Superior temporal gyrus (tissue), 1 donor: ENCODE results near the gene S1PR3.

Experiments used
- DNase-seq: peaks from one replicate; pipeline ENCODE4 v3.0.0-alpha.2; 2016; ENCODE audit errors: extremely low spot score

Gene S1PR3

DNA sequence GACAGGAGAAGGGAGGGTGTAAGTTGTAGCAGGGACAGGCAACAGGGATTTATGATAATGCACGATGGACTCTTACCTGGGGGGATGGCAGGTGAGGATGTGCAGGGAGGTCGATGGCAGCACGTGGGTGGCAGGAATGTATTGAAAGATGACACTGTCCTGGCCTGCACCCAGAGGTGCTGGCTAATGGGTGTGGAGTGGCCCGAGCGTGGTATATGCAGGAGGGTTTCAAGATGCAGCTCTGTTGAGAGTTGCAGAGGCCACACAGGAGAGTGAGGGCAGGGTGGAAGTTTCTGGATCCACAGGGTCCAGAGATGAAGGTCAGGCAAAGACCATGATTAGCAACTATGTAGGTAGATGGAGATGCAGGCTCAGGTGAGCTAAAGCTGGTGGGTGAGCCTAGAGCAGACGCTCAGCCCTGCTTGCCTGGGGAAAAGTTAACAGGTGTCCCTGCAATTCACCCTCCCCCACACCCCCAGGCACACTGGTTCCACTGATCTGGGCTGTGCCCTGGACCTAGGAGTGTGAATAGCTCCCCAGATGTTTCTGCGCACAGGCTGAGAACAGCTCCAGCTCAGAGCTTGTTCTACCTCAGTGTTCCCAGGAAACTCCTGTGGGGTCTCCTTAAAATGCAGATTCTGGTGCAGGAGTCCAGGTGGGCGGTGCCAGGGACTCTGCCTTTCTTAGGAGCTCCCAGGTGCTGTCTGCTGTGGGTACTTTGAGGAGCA is 21.5 kb upstream of the S1PR3 start:
- DNase-seq = no peak

DNA sequence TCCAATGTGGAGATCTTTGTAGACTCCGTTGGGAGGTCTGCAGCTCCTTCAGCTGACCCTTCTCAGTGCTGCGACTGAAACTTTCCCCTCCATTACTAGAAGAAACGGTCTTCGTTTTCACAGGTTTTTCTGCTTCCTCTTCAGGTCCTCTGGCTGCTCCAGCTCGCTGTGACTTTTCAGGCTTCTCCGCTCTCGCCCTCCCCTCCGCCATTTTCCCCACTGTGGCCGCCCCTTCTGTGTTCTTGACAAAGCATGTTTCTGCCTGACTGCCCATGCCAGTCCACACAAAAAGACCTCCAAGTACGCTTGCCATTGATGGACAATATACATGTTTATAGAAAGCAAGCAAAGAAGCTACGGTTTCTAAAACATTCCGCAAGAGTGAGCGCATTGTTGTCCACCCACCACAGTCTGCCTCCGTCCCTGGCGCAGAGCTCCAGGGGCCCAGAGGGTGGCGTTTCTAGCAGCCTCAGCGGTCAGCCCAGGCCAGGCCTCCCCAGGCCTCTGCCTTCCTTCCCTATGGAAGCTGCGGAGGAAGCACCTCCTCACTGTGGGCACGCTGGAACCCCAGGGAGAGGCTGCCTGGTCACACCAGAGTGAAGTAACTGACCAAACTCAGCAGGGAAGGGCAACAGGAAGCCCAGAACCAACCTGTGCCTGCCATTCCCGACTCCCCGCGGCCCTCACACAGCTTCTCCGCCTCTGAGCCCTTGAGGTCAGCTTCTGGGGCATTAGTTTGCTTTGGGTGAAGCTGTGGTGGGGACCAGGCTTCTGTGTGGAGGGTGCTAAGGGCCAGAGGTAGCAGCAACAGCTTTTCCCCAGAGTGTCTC is 19.9 kb upstream of the S1PR3 start:
- DNase-seq = no peak

DNA sequence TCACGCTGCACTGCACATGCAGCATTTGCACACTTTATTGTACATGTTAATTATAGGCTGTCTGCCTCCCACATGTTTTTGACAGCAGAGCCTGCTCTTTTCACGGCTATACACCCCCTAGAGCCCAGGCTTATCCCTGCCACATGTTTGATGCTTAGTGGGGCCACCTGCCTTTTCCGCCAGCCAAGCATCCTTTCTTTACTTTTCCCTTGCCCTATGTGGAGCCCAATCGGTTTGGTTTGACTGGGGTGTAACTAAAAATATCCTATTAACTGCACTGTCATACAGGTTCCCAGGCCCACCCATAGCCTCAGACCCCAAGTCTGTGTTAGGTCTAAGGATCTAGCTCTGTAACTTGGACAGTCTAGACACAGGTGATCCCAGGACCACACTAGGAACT is 18.9 kb upstream of the S1PR3 start:
- no peak for DNase-seq

DNA sequence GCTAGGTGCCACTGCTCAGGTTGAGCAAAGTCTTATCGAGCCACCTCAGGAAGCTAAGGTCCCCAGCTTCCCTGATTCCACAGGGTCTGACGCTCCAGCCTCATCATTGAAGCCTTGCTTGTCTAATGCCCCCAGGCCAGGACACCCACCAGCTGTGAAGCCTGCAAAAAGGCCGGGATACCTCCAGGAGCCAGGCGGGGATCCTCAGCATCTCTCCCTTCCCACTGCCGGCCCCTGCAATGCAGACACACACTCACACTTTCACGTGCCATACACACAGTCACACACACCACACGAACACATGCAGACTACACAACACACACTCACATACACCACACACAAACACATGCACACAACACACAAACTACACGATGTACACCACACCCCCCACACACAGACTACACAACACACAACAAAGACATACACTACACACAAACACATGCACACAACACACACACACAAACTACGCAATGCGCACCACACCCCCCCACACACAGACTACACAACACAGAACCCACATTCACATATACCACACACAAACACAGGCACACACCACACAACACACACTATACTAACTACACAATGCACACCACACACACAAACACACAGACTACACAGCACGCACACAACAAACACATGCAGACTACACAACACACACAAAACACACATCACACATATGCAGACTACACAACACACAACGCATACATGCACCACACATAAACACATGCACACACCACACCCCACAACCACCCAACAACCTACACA is 17.8 kb upstream of the S1PR3 start:
- no peak for DNase-seq

DNA sequence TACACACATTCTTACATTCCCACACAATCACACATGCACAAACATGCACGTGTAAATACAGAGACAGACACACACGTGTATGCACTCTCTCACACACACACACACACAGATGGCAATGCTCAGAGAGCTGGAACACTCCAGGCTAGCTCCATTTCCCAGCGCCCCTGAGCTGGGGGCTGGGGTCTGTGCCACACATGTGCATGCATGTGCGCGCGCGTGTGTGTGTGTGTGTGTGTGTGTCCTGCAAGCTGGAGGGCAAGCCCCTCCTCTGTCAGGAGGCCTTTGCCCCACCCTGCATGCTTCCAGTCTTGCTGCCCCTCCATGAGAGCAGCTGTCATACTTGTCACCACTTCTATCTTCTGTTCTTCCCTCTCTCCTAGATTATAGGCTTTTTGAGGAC is 16.6 kb upstream of the S1PR3 start:
- DNase-seq = no peak

DNA sequence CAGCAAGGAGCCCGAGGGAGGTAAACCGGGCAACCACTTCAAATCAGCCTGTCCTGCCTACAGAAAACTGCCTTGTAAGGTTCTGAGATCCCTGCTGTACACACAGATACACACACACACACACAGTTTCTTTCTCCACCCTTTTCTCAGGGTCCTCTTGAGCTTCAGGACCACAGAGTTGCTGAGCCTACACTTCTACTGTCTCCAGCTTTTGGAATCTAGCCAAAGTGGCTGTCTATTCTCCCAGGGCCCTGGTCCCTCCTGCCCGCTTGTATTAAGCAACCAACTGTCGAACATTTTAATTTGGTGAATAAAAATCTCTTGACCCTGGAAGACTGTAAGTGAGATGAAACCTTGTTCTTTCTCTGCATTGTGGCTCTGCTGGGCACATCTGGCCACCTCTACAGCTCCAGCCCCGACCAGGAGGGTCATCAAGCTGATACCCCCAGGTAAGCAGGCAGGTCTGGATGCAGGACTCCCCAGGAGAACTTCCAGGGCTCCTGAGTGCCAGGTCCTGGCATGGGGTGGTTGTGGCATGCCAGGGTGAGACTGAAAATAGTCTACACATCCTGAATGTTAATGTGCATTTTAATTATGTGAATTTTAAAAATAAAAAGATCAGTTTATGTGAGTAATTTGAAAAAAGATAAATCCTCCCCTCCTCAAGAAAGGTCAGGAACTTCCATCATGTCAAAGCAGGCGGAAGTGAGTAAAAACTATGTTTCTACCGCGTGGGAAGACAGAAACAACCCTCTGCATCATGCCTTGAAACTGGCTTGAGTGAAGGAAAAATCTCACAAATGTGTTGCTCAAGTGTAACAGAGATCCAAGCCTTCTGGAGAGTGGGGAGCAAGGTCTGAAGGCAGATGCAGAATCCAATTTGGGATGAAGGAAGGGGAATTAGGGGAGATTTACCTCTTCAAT is 15.0 kb upstream of the S1PR3 start:
- DNase-seq = no peak

GRCh38 chr9:88976890-88977257 is 14.4 kb upstream of the S1PR3 start:
- DNase-seq = no peak

- DNase-seq = no peak
Measured at GRCh38 chr9:88978034-88978433, 13.2 kb upstream of the S1PR3 start.

GRCh38 chr9:88979021-88979420 is 12.2 kb upstream of the S1PR3 start:
- DNase-seq = no peak

DNA sequence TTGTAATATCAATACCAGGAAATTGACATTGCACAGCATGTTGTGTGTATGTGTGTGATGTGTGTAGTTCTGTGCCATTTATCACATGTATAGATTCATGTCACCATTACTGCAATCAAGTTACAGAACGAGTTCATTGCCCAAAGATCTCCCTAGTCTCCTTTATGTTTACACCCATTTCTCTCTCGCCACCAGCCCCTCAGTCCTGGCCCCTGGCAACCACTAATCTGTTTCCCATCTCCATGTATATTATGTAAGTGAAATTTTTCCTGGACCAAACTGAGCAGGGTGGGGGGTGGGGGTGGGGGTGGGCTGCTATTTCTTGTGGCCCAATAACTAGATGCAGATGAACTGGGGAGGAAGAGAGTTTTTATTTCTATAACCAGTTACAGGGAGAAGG is 11.5 kb upstream of the S1PR3 start:
- DNase-seq = no peak

GRCh38 chr9:88980740-88981203 is 10.5 kb upstream of the S1PR3 start:
- DNase-seq = no peak

DNA sequence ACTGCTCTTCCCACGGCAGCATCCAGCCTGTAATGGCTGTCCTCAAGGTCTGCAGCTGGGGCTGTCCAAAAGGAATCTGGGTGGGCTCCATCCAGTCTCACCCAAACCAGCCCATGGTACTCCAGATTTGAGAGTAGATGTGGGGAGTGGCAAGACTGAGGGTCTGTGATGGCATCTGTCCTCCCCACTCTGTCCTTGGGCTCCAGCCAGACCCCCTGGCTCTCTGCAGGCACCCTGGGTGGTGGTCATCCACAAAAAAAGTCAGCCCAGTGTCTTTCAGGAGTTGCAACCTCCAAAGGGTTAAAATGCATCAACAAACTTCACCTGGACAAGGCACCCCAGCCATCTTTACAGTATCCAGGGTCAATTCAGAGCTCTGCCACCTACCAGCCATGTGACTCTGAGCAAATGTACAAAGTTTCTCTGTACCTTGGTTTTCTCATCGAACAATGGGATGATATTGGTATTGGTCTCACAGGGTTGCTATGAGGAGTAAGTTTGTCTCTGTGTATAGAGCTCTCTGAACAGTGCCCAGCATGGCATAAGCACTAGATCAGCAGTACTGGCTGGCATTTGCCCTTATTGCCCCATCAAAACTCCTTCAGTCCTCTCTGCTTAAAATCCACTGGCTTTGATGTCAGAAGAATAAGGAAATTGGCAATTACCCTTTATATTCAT is 7.3 kb upstream of the S1PR3 start:
- no peak for DNase-seq

DNA sequence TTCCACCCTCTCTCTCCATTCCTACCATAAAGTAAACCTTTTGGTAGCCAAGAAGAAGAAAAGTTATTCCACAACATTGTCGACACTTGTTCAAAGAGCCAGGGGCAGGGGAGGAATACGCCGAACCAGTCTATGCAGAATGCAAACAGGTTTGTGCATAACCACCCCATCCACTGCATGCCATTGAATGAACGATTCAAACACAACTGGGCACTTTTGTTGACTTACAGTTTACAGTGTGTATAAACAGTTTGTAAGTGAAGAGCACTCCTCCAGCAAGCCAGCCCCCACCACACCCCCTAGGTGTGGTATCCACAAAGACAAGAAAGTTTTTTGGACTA is 6.8 kb upstream of the S1PR3 start:
- DNase-seq = no peak

DNA sequence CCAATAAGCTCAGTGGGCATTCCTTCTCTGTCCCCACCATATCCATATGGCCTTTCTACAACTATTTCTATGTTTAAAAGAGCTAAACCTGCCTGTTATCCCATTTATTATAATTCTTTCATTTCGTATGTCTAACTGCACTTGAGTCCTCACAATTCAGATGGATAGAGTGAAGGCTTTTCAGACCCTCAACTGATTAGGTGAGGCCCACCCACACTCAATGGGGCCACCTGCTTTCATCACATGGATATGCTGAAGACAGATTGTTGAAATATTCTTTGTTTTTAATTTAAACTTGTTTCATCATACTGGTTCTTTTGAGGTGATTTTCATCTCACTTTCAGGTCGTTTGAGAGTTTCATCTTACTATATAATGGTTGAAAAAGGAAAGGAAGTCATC is 5.7 kb upstream of the S1PR3 start:
- DNase-seq = no peak

DNA sequence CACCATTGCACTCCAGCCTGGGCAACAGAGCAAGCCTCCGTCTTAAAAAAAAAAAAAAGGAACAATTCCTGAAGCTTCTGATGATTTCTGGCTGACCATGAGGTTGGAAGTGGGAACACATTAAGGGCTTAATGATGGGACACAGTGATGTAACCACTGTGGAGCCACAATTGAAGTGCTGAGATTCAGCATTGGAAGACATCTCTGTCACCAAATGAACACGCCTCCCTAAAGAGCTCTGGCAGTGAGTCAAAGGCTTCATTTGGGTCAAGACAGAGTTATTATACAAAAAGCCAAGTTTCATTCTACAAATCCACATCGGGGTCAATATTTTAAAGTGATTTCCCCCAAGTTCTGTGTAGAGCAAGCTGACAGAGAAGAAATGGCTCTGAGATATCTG is 4.5 kb upstream of the S1PR3 start:
- no peak for DNase-seq

DNA sequence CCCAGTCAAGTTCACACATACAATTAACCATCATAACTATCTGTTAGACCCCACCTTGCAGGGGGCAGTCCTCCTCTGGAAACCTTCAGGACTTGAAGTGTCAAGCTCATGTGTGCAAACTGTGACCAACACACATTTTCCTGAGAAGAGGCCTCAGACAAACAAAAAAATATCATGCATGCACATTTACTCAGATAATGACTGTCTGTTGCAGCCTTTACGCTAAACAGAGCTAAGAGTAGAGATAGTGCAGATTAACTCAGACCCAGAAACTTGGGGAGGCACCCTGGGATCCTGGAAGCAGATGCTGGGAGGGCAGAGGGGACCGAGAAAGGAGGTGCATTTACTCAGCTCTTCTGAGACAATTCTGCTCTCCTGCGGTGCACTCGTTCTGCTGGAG is 3.6 kb upstream of the S1PR3 start:
- no peak for DNase-seq

- DNase-seq = no peak
Measured at GRCh38 chr9:88988796-88989641, 2.2 kb upstream of the S1PR3 start.

GRCh38 chr9:88990041-88990728 is 1.1 kb upstream of the S1PR3 start:
- DNase-seq = no peak

DNA sequence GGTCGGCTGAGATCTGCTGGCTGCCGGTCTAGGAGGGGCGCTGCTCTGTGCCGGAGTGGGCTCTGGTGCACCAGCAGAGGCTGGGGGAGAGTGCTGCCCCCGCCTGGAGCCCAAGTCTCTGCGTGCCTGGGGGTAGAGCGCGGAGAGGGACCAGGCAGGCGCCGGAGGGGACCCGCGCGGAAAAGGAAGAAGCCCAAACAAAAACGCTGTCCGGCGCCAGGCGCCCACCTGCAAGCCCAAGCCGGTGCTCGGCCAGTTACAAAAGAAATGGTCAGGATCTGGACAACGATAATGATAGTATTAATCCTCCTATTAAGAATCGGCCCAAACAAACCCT is 571 bp upstream of the S1PR3 start:
- no peak for DNase-seq

GRCh38 chr9:88992556-88992955 is 1.3 kb downstream of the S1PR3 start:
- no peak for DNase-seq
